GM21528 (cell line): ENCODE results near the gene GPD2.
"Not testable (repeated sequence)": the region's sequence is repeated elsewhere in the genome, so short reads cannot be mapped to it uniquely, and the experiment has no call there.

ENCODE experiments used
- ATAC-seq: cut with Tn5 transposase; IDR thresholded peaks from one replicate; pipeline ENCODE4 v1.9.1; 2021; ENCODE audit warnings: mild to moderate bottlenecking, moderate library complexity; ENCODE audit not compliant: unreplicated experiment, low FRiP score

The GPD2 gene

GRCh38 chr2:156580501-156580900, 144.3 kb downstream of the GPD2 start:
- no peak for ATAC-seq

- ATAC-seq: no peak
Observed at GRCh38 chr2:156581280-156581679, 145.1 kb downstream of the GPD2 start.

GRCh38 chr2:156585457-156585856, 149.3 kb downstream of the GPD2 start:
- no peak for ATAC-seq

GRCh38 chr2:156586621-156587020, 150.4 kb downstream of the GPD2 start:
- ATAC-seq: no peak

GRCh38 chr2:156589381-156590079, 153.4 kb downstream of the GPD2 start:
- peak; percentile 63 for ATAC-seq

GRCh38 chr2:156590085-156590739, 154.0 kb downstream of the GPD2 start:
- no peak for ATAC-seq

- ATAC-seq: no peak
Observed at GRCh38 chr2:156592809-156593593, 156.8 kb downstream of the GPD2 start.

GRCh38 chr2:156593594-156593921, 157.4 kb downstream of the GPD2 start:
- ATAC-seq: no peak

- ATAC-seq: no peak
Observed at GRCh38 chr2:156598563-156598962, 162.4 kb downstream of the GPD2 start.

- ATAC-seq: no peak
Observed at GRCh38 chr2:156600196-156600595, 164.0 kb downstream of the GPD2 start.

GRCh38 chr2:156601855-156602551, 165.8 kb downstream of the GPD2 start:
- ATAC-seq: no peak

GRCh38 chr2:156602552-156602933, 166.4 kb downstream of the GPD2 start:
- ATAC-seq: no peak

GRCh38 chr2:156615836-156616322, 179.7 kb downstream of the GPD2 start:
- no peak for ATAC-seq

- ATAC-seq: not testable (repeated sequence)
Observed at GRCh38 chr2:156618071-156618470, 181.9 kb downstream of the GPD2 start.

GRCh38 chr2:156619021-156619539, 182.9 kb downstream of the GPD2 start:
- ATAC-seq: no peak

GRCh38 chr2:156622491-156622890, 186.3 kb downstream of the GPD2 start:
- ATAC-seq: no peak

GRCh38 chr2:156625360-156626170, 189.4 kb downstream of the GPD2 start:
- no peak for ATAC-seq

GRCh38 chr2:156626931-156627330, 190.8 kb downstream of the GPD2 start:
- ATAC-seq: no peak

GRCh38 chr2:156630579-156631337, 194.6 kb downstream of the GPD2 start:
- ATAC-seq: no peak
